ENCODE results near the gene GLB1L2.

The GLB1L2 gene

DNA sequence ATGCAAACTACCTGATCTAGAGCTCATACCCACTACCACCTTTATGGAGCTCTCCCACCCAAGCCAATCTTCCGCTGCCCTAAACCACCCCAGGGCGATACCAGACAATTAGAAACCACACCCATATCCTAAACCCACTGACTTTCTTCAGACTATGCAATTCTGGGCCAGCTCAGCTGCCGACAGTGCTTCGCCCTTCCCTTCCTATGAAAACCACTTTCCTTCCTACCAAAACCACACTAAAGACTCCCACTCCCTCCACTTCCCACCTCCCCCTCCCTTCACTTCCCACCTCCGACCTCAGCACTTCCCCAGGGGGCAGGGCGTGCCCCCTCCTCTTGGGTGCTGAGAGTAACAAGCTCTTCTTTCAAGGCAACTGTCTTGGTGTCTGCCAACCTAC is 55.2 kb downstream of the GLB1L2 start:
- H3K36me3 ChIP-seq (ENCODE audit: insufficient read depth, low read length), result no peaks in the 10 kb centered on the region
- H3K27ac ChIP-seq (ENCODE audit: low read depth, low read length, poor library complexity, severe bottlenecking), result no peak overlapping the region
- no peak overlapping the region for H2AFZ ChIP-seq (ENCODE audit: low read length)
- no peak overlapping the region for H3K4me3 ChIP-seq (ENCODE audit: low read depth, low read length, poor library complexity, severe bottlenecking)
- no peaks in the 10 kb centered on the region for H4K20me1 ChIP-seq (ENCODE audit: insufficient read depth, low read length)
- no peak overlapping the region for H3K4me2 ChIP-seq (ENCODE audit: low read length)
- no peaks in the 10 kb centered on the region for H3F3A ChIP-seq (ENCODE audit: insufficient read depth, low read length)
- no peaks in the 10 kb centered on the region for H3K9me3 ChIP-seq (ENCODE audit: low read length)
- no peaks in the 10 kb centered on the region for H3K79me2 ChIP-seq (ENCODE audit: insufficient read depth, low read length)
- H3K9me2 ChIP-seq (ENCODE audit: low read depth, low read length), result no peaks in the 10 kb centered on the region
- TF ChIP-seq EZH2 (IDR thresholded peaks at IDR 0.05; ENCODE audit: borderline replicate concordance, low read length), result no peak
- no peak for TF ChIP-seq CTCF (IDR thresholded peaks at IDR 0.05; ENCODE audit: low read length)
- no peaks in the 10 kb centered on the region for H3K27me3 ChIP-seq (ENCODE audit: insufficient read depth, low read length)
- H3K9ac ChIP-seq (ENCODE audit: low read length), result no peak overlapping the region
- no peaks in the 10 kb centered on the region for H3K4me1 ChIP-seq (ENCODE audit: insufficient read depth, low read length, severe bottlenecking)

DNA sequence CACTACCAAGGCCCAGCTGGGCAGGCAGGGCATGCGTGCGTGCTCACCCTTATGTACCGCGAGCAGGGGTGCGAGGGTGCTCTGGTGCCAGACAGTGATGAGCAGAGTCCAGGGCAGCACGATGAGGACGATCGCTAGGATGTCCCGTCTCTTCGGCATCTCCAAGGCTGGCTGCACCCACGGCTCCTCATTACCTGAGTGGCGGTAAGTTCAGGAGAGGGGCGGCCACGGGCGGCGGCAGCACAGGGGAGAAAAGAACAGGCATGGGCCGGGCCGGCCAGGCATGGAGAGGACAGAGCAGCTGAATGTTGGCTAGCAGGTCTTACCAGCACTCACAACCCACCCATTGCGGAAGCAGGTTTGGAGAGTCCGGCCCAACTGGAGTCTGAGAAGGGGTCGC is 55.7 kb downstream of the GLB1L2 start:
- H3K27me3 ChIP-seq (ENCODE audit: insufficient read depth, low read length), result no peaks in the 10 kb centered on the region
- H3K4me2 ChIP-seq (ENCODE audit: low read length), result no peak overlapping the region
- no peaks in the 10 kb centered on the region for H3K36me3 ChIP-seq (ENCODE audit: insufficient read depth, low read length)
- H3K79me2 ChIP-seq (ENCODE audit: insufficient read depth, low read length), result no peaks in the 10 kb centered on the region
- no peaks in the 10 kb centered on the region for H3K9me3 ChIP-seq (ENCODE audit: low read length)
- H2AFZ ChIP-seq (ENCODE audit: low read length), result no peak overlapping the region
- no peak overlapping the region for H3K27ac ChIP-seq (ENCODE audit: low read depth, low read length, poor library complexity, severe bottlenecking)
- TF ChIP-seq CTCF (IDR thresholded peaks at IDR 0.05; ENCODE audit: low read length) (no peak), EZH2 (IDR thresholded peaks at IDR 0.05; ENCODE audit: borderline replicate concordance, low read length) (no peak)
- no peak overlapping the region for H3K9ac ChIP-seq (ENCODE audit: low read length)
- no peaks in the 10 kb centered on the region for H3K4me1 ChIP-seq (ENCODE audit: insufficient read depth, low read length, severe bottlenecking)
- H4K20me1 ChIP-seq (ENCODE audit: insufficient read depth, low read length), result no peaks in the 10 kb centered on the region
- no peaks in the 10 kb centered on the region for H3F3A ChIP-seq (ENCODE audit: insufficient read depth, low read length)
- no peaks in the 10 kb centered on the region for H3K9me2 ChIP-seq (ENCODE audit: low read depth, low read length)
- no peak overlapping the region for H3K4me3 ChIP-seq (ENCODE audit: low read depth, low read length, poor library complexity, severe bottlenecking)

GRCh38 chr11:134388590-134388989 is 56.8 kb downstream of the GLB1L2 start:
- Histone ChIP-seq H3K4me1 (ENCODE audit: insufficient read depth, low read length, severe bottlenecking) (no peaks in the 10 kb centered on the region), H3K27me3 (ENCODE audit: insufficient read depth, low read length) (no peaks in the 10 kb centered on the region), H3K9ac (ENCODE audit: low read length) (no peak overlapping the region), H3K9me3 (ENCODE audit: low read length) (no peaks in the 10 kb centered on the region), H3K4me2 (ENCODE audit: low read length) (no peak overlapping the region), H3F3A (ENCODE audit: insufficient read depth, low read length) (no peaks in the 10 kb centered on the region), H2AFZ (ENCODE audit: low read length) (no peak overlapping the region), H3K36me3 (ENCODE audit: insufficient read depth, low read length) (no peaks in the 10 kb centered on the region), H3K4me3 (ENCODE audit: low read depth, low read length, poor library complexity, severe bottlenecking) (no peak overlapping the region), H3K79me2 (ENCODE audit: insufficient read depth, low read length) (no peaks in the 10 kb centered on the region), H3K27ac (ENCODE audit: low read depth, low read length, poor library complexity, severe bottlenecking) (no peak overlapping the region), H4K20me1 (ENCODE audit: insufficient read depth, low read length) (no peaks in the 10 kb centered on the region), H3K9me2 (ENCODE audit: low read depth, low read length) (no peaks in the 10 kb centered on the region)
- TF ChIP-seq EZH2 (IDR thresholded peaks at IDR 0.05; ENCODE audit: borderline replicate concordance, low read length) (no peak), CTCF (IDR thresholded peaks at IDR 0.05; ENCODE audit: low read length) (no peak)
